HTERT RPE-1 (cell line): ENCODE measurements around the gene POU2AF2.
"Not testable (repeated sequence)": the region's sequence is repeated elsewhere in the genome, so short reads cannot be mapped to it uniquely, and the experiment has no call there.

ENCODE experiments used
- in situ Hi-C: fragments of 300-500 bp; cut with MboI; formaldehyde crosslinking; loops from 4 replicates; pipeline ENCODE4 v1.14.3; 2020; ENCODE audit warnings: low sequenced_read_pairs

POU2AF2 gene, protein sequence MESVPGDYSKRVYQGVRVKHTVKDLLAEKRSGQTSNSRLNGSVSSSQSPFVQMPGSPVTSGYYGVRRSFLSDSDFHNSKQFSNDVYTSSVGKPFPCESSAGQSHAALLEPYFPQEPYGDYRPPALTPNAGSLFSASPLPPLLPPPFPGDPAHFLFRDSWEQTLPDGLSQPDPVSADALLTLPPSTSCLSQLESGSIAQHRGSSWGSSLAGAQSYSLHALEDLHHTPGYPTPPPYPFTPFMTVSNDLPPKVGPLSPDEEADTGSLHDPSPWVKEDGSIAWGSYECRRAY

GRCh38 chr11:111245425-111245824 is at the start of gene POU2AF2:
TSS of gene POU2AF2 (plus strand) at chr11:111245725. CDS start at chr11:111245854, 129 bp downstream.
- in situ Hi-C loops: no loop called here

GRCh38 chr11:111200010-111200534 is 45.5 kb upstream of the POU2AF2 start:
- in situ Hi-C loops: no loop called here

DNA sequence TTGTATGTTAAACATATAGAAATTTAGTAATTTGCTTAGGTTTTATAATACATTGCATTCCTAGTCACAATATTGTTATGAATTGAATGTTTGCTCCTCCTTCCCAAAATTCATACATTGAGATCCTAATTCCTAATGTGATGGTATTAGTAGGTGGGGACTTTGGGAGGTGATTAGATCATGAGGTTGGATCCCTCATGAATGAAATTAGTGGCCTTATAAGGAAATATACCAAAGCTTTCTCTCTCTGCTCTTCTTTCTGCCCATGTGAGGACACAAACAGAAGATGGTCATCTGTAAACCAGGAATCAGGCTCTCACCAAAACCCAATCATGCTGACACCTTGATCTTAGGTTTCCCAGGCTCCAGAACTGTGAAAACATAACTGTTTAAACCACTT is 41.3 kb upstream of the POU2AF2 start:
- in situ Hi-C loops: no loop called here

DNA sequence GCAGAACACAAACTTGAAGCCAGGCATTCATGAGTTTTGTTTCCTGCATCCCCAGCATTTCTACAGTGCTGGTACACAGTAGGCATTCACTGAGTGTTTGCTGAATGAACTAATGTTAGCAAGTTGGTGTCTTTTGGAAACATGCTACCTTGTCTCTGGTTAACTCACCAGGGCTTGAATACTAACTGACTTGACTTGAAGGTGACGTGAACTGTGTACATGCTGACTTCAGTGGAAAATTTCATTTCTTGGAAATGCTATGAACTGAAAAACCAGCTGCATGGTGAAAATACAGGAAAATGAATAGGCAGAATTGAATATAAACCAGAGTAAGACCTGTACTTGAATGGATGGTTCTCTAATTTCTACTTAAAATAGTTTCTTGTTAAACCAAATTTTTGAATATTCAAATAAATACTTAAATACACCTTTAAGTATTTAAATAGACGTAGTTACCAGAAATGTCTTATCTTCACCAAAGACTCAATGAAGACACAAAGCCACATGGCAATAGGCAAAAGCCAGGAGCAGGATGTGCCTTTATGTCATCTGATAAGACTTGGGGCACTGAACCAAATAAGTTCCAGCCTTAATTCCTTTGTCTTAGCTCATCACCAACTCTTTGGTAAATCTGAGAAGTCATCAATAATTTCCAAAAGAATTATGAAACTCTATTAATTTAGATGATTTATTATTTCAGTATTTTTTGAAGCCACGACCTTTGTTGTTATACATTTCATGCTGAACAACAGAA is 39.7 kb upstream of the POU2AF2 start:
- in situ Hi-C loops: no loop called here

- in situ Hi-C loops: no loop called here
Observed at GRCh38 chr11:111206472-111206871, 39.1 kb upstream of the POU2AF2 start.

DNA sequence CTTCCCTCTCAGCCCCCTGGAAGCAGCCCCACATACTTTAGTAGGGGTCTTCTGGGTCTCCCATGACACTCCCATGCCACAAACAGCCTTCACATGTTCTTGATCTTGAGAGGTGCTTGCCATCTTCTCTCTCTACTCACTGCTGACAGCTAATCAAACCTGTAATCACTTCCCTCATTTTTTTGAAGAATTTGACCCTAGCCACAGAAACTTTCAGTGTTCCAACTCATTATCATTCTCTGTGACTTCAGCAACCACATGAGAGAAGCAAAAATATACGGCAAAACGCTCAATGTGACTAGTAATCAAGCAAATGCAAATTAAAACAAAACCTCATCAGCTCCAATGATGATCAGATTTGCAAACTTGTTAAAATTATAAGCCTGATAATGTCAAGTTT is 38.3 kb upstream of the POU2AF2 start:
- in situ Hi-C loops: no loop called here

DNA sequence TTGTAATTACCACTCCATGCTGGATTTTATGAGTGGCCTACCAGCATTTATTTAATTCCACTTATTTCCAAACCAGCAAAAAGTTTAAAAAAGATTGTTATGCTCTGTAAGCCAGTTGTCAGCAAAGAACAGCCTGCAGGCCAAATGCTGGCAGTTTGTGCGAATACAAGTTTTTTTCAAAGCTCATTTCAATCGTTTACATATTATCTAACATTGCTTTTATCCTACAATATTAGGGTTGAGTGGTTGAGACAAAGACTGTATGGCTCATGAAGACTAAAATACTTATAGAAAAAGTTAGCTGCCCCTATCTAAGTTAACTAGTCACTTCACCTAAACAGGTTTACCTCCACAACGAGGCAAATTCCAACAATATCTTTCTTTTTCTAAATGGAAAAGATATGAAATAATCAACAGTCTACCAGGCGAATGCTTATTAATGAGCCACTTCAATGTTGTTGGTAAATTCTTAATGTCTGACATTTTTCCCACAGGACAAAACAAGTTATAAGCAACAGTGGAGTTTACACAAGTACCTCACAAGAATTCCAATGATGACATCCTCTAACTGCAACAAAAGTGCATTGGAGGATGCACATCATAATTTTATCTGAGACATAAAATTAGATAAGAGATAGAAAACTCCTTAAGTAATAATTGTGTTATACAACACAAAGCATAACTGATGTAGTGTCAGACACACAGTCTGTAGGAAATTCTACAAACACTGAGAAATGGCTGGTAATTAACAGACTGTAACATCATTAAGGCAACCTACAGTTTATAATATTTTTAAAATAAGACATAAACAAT is 35.8 kb upstream of the POU2AF2 start:
- in situ Hi-C loops: no loop called here

GRCh38 chr11:111213256-111213655 is 32.3 kb upstream of the POU2AF2 start:
- in situ Hi-C loops: no loop called here

DNA sequence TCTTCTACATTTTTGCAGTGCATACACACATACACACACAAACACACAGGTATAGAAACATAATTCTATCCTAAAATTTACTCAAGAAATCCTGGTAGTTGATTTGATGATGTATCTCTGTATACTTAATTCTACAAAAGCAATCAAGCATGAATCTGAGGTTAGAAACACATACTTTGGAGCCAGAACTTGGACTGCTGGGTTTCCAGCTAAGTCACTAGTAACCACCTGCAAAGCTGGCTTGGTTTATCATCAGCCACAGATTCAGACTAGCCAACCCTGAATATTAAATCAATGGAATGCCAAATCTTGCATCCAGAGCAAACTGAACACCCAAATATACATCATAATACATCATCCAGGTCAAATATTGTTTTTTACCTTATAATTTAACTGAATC is 24.8 kb upstream of the POU2AF2 start:
- in situ Hi-C loops: no loop called here

- in situ Hi-C loops: no loop called here
Observed at GRCh38 chr11:111221208-111221607, 24.3 kb upstream of the POU2AF2 start.

GRCh38 chr11:111221936-111222335 is 23.6 kb upstream of the POU2AF2 start:
- in situ Hi-C loops: not testable (repeated sequence)

- in situ Hi-C loops: not testable (repeated sequence)
Observed at GRCh38 chr11:111222821-111223455, 22.6 kb upstream of the POU2AF2 start.

DNA sequence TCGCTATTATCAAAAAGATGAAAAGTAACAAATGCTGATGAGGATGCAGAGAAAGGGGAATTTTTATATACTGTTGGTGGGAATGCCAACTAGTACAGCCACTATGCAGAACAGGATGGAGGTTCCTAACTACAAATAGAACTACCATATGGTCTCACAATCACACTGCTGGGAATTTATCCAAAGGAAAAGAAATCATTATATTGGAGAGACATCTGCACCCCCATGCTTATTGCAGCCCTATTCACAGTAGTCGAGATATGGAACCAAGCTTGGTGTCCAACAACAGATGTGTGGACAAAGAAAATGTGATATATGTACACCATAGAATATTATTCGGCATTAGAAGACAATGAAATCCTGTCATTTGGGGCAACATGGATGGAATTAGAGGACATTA is 19.6 kb upstream of the POU2AF2 start:
- in situ Hi-C loops: no loop called here

DNA sequence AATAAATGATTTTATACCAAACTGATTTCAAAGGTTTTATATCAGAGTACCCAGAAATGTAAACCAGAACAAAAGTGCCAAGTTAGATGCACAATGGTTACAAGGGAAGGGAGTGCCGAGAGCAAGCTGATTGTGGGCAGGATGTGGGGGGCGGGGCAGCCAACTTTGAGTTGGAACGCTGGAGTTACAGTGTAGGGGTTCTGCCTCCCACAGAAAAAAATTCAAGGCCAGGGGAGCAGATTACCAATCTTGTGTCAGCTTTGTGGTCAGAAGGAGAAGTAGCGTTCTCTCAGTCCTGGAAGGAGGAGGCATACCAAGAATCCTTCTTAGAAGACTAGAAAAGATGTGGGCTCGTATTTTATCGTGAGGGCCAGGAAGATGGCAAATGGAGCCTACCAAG is 15.9 kb upstream of the POU2AF2 start:
- in situ Hi-C loops: no loop called here

DNA sequence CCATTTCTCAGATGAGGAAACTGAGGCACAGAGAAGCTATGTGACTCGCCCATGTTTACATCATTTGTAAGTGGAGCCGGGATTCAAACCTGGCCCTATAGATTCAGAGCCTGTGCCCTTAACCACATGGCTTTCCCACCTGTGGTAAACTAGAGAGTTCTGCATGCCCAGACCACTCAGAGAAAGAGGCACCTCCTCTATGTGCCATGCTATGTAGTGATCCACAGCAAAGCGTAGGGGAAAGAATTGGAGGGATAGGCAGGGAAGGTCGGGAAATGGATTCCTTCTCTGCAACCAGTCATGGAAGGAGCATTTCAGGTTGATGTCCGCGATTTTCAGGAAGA is 15.4 kb upstream of the POU2AF2 start:
- in situ Hi-C loops: no loop called here

DNA sequence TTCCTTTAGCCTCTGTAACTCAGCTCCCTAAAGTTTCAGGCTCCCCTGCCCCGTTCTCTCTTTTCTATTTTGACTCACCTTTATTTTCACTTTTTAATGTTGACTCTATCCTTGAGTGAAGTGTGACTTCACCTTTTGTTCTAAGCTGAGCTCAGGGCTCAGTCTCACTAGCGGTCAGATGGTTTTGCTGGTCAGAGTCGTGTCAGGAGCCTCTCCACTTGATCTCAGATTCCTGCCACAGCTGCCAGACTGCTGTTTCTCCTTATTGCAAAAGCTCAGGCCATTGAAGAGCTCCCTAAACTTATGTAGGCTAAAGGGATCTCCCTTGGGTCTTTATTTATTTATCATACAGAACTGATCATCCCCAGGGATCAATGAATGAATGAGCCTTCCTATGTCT is 13.7 kb upstream of the POU2AF2 start:
- in situ Hi-C loops: no loop called here

DNA sequence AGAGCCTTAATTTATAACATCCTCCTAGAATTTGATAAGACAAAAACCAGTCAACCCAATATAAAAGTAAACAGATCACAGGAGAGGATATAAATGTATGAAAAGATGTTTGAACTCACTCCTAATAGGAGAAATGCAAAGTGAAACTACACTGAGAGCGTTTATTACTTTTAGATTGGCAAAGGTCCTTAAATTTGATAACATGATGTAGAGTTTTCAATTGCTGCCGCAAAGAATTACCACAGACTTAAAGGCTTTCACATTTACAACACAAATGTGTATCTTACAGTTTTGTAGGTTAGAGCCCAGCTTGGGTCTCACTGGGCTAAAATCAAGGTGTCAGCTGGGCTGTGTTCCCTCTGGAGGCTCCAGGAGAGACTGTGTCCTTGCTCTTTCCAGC is 9.1 kb upstream of the POU2AF2 start:
- in situ Hi-C loops: no loop called here

GRCh38 chr11:111237926-111238325 is 7.6 kb upstream of the POU2AF2 start:
- in situ Hi-C loops: no loop called here

- in situ Hi-C loops: no loop called here
Observed at GRCh38 chr11:111246956-111247355, 1.4 kb downstream of the POU2AF2 start.

DNA sequence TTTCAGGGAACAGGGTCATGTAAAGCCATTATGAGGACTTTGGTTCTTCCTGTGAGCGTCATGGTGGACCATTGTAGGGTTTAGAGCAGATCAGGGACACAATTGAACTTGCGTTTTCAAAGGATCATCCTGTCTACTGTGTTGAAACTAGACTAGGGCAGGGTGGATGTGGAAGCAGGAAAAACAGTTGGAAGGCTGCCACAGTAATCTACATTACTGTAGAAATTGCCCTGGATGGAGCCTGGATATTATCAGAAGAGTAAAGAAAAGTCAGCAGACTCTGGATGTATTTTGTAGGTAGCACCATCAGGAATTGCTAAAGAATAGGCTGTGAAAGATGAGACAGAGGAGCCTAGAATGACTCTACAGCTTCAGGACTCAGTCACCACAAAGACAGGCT is 5.4 kb downstream of the POU2AF2 start:
- in situ Hi-C loops: no loop called here

- in situ Hi-C loops: no loop called here
Observed at GRCh38 chr11:111253131-111253530, 7.6 kb downstream of the POU2AF2 start.
